Gastroesophageal sphincter (tissue), 4 donors: ENCODE results near the gene PRKACA. TPM values are rescaled to one million over a fixed set of nuclear protein-coding genes. Genes with fewer than 3 reads are reported as not detected.

Source experiments
- ATAC-seq: fragments of 150-250 bp; one replicate; pipeline ENCODE4 v1.9.1; 2016; ENCODE audit warnings: mild to moderate bottlenecking, moderate library complexity
- H3K27ac ChIP-seq, 4 donors: fragments of 200-600 bp; sonication (generic) in 3 of 4; 1 replicate in 3 of 4; 2 replicates in 1 of 4; pipeline ENCODE4 v1.5.1; 2016 to 2019
- H3K27me3 ChIP-seq: fragments of 200-600 bp; sonication (generic); one replicate; pipeline ENCODE4 v1.5.1; 2019
- H3K36me3 ChIP-seq, 2 donors: fragments of 200-600 bp; sonication (generic); one replicate each; pipeline ENCODE4 v1.5.1; 2019; ENCODE audit warnings: control low read depth in 1 of 2
- H3K4me1 ChIP-seq, 3 donors: fragments of 200-600 bp; sonication (generic); 1 replicate in 2 of 3; 2 replicates in 1 of 3; pipeline ENCODE4 v1.5.1; 2016 to 2019; ENCODE audit warnings: control low read depth in 2 of 3
- H3K4me3 ChIP-seq, 2 donors: fragments of 200-600 bp; sonication (generic); one replicate each; pipeline ENCODE4 v1.5.1; 2019; ENCODE audit warnings: mild to moderate bottlenecking in 1 of 2, moderate library complexity in 1 of 2
- H3K9me3 ChIP-seq, 3 donors: fragments of 200-600 bp; sonication (generic); one replicate each; pipeline ENCODE4 v1.5.1; 2017 to 2019; ENCODE audit warnings: control low read depth in 2 of 3
- CTCF ChIP-seq, 4 experiments: fragments of 200-600 bp in 2 of 4; fragments of 450-650 bp in 2 of 4; sonication (generic) in 1 of 4; IDR thresholded peaks; one replicate each; pipeline ENCODE4 v1.5.1; 2017 to 2019; ENCODE audit warnings: antibody characterized with exemption in 4 of 4, mild to moderate bottlenecking in 2 of 4, moderate library complexity in 2 of 4
- EP300 ChIP-seq: sonication (generic); formaldehyde crosslinking; IDR thresholded peaks from one replicate; pipeline ENCODE4 v1.6.1; 2017; ENCODE audit warnings: antibody characterized with exemption, mild to moderate bottlenecking
- POLR2A ChIP-seq, 2 donors: fragments of 450-650 bp; IDR thresholded peaks; one replicate each; pipeline ENCODE4 v1.6.1; 2017; ENCODE audit warnings: antibody characterized with exemption in 2 of 2, mild to moderate bottlenecking in 2 of 2, moderate library complexity in 1 of 2
- POLR2AphosphoS5 ChIP-seq: sonication (generic); formaldehyde crosslinking; IDR thresholded peaks from one replicate; pipeline ENCODE4 v1.6.1; 2017; ENCODE audit warnings: antibody characterized with exemption
- WGBS, 2 donors: methylation state at CpG; one replicate each; pipeline ENCODE4 v1.1.5; 2018; ENCODE audit warnings: low coverage in 1 of 2; 5-methylcytosine and 5-hydroxymethylcytosine counted together
- total RNA-seq, 4 donors: library from RNA; depleted of rRNA; stranded (reverse); fragments of >200 nt; gene quantifications; one replicate each; pipeline ENCODE4 v1.1.0, GENCODE V29; 2016

Gene PRKACA
- total RNA-seq: 100 to 1,000 TPM in 1 of 4 donors, 10 to 100 TPM in 3; 62.3 to 138 (median 76.6) TPM

GRCh38 chr19:14117668-14118164, at the start of gene PRKACA:
Gene PRKACA, minus strand, starts transcription at chr19:14117762. Its CDS starts 215 bp downstream, at chr19:14117547.
- no peaks in the 10 kb centered on the region for H3K9me3 ChIP-seq
- TF ChIP-seq POLR2A (IDR thresholded peaks at IDR 0.05) (peak; percentile 48 to 49), EP300 (no peak), POLR2AphosphoS5 (peak; percentile 62)
- peak within 1 kb of the TSS; percentile 95 to 96 for H3K4me3 ChIP-seq
- peak; percentile 93 for ATAC-seq
- peak within 1 kb of the TSS; percentile 85 to 100 (median 98) for H3K27ac ChIP-seq
- H3K27me3 ChIP-seq: no peaks in the 10 kb centered on the region
- no CpG with 5 or more reads among the region's 67 CpGs for WGBS, 2 donors
- H3K4me1 ChIP-seq: peaks cover 11 to 65% (median 47%) of the 10 kb centered on the region in 3 donors
- no peaks in the 10 kb centered on the region for H3K36me3 ChIP-seq

- no peak for ATAC-seq
- TF ChIP-seq POLR2A (IDR thresholded peaks at IDR 0.05): no peak
- Histone ChIP-seq H3K36me3 (peaks cover 0 to 54% of the 10 kb centered on the region in 2 donors), H3K4me1 (peaks cover 0 to 23% (median 16%) of the 10 kb centered on the region in 3 donors), H3K9me3 (no peaks in the 10 kb centered on the region), H3K27ac (peak overlapping the region in 2 of 4 donors; percentile 17 to 37), H3K27me3 (no peaks in the 10 kb centered on the region), H3K4me3 (peak overlapping the region in 1 of 2 donors; percentile 12)
- WGBS, 2 donors: 42 to 53% methylated on average over 5 to 11 of the region's 12 CpGs
These were observed 49.5 kb upstream of the PRKACA start for GRCh38 chr19:14166999-14167575.

- H3K27me3 ChIP-seq: no peaks in the 10 kb centered on the region
- peak overlapping the region in 1 of 4 donors; percentile 37 for H3K27ac ChIP-seq
- ATAC-seq: no peak
- 60 to 65% methylated on average over 7 to 12 of the region's 20 CpGs for WGBS, 2 donors
- H3K4me1 ChIP-seq: peaks cover 0 to 23% (median 16%) of the 10 kb centered on the region in 3 donors
- TF ChIP-seq POLR2AphosphoS5 (no peak), POLR2A (IDR thresholded peaks at IDR 0.05) (no peak), EP300 (no peak), CTCF (IDR thresholded peaks at IDR 0.05) (no peak)
- peak overlapping the region in 1 of 2 donors; percentile 12 for H3K4me3 ChIP-seq
- peaks cover 0 to 54% of the 10 kb centered on the region in 2 donors for H3K36me3 ChIP-seq
- H3K9me3 ChIP-seq: no peaks in the 10 kb centered on the region
These were observed 48.6 kb upstream of the PRKACA start for GRCh38 chr19:14165990-14166830.

- H3K9me3 ChIP-seq: no peaks in the 10 kb centered on the region
- 52% methylated on average over 2 of the region's 16 CpGs; no CpG with 5 or more reads in 1 of the 2 donors for WGBS, 2 donors
- H3K4me1 ChIP-seq: peaks cover 0 to 23% (median 16%) of the 10 kb centered on the region in 3 donors
- TF ChIP-seq CTCF (IDR thresholded peaks at IDR 0.05): no peak
- no peak for TF ChIP-seq POLR2A (IDR thresholded peaks at IDR 0.05)
- TF ChIP-seq POLR2AphosphoS5: no peak
- no peak for TF ChIP-seq EP300
- ATAC-seq: no peak
- H3K4me3 ChIP-seq: no peak overlapping the region
- H3K36me3 ChIP-seq: peaks cover 0 to 51% of the 10 kb centered on the region in 2 donors
- H3K27me3 ChIP-seq: no peaks in the 10 kb centered on the region
- no peak overlapping the region for H3K27ac ChIP-seq
These were observed 47.3 kb upstream of the PRKACA start for GRCh38 chr19:14164724-14165493.

GRCh38 chr19:14164082-14164481, 46.5 kb upstream of the PRKACA start:
- ATAC-seq: no peak
- TF ChIP-seq CTCF (IDR thresholded peaks at IDR 0.05) (no peak), POLR2AphosphoS5 (no peak), EP300 (no peak), POLR2A (IDR thresholded peaks at IDR 0.05) (no peak)
- no peak overlapping the region for H3K4me3 ChIP-seq
- 80% methylated on average over 1 of the region's 11 CpGs; no CpG with 5 or more reads in 1 of the 2 donors for WGBS, 2 donors
- no peak overlapping the region for H3K27ac ChIP-seq
- peaks cover 0 to 51% of the 10 kb centered on the region in 2 donors for H3K36me3 ChIP-seq
- no peaks in the 10 kb centered on the region for H3K27me3 ChIP-seq
- peaks cover 0 to 23% (median 16%) of the 10 kb centered on the region in 3 donors for H3K4me1 ChIP-seq
- H3K9me3 ChIP-seq: no peaks in the 10 kb centered on the region
